Karpas-422 (cell line): ENCODE data around the gene C8G. TPM values are rescaled to one million over a fixed set of nuclear protein-coding genes. Genes with fewer than 3 reads are reported as not detected.

Source experiments
- DNase-seq: peaks from one replicate; pipeline ENCODE4 v3.0.0-alpha.2; 2015
- H2AFZ ChIP-seq: fragments of 200-600 bp; sonication (generic); 2 replicates; pipeline ENCODE4 v1.6.1; 2014; ENCODE audit warnings: antibody characterized with exemption, low read length, mixed read lengths
- H3K27ac ChIP-seq: fragments of 200-600 bp; sonication (generic); 2 replicates; pipeline ENCODE4 v1.5.1; 2014; ENCODE audit warnings: mild to moderate bottlenecking, low read length, moderate library complexity
- H3K27me3 ChIP-seq: fragments of 200-600 bp; sonication (generic); 2 replicates; pipeline ENCODE4 v1.6.1; 2014; ENCODE audit warnings: low read length, mixed read lengths
- H3K36me3 ChIP-seq: fragments of 200-600 bp; sonication (generic); 2 replicates; pipeline ENCODE4 v1.6.1; 2014; ENCODE audit warnings: low read length, mixed read lengths; ENCODE audit not compliant: insufficient read depth
- H3K4me1 ChIP-seq: fragments of 200-600 bp; sonication (generic); 2 replicates; pipeline ENCODE4 v1.6.1; 2014; ENCODE audit warnings: mild to moderate bottlenecking, low read length, mixed read lengths
- H3K4me2 ChIP-seq: fragments of 200-600 bp; sonication (generic); 2 replicates; pipeline ENCODE4 v1.6.1; 2014; ENCODE audit warnings: low read length, low read depth, mild to moderate bottlenecking; ENCODE audit not compliant: poor library complexity, severe bottlenecking
- H3K4me3 ChIP-seq: fragments of 200-600 bp; sonication (generic); 2 replicates; pipeline ENCODE4 v1.5.1; 2014; ENCODE audit warnings: mild to moderate bottlenecking, antibody characterized with exemption, low read length, mixed read lengths
- H3K79me2 ChIP-seq: fragments of 200-600 bp; sonication (generic); 2 replicates; pipeline ENCODE4 v1.6.1; 2014; ENCODE audit warnings: mild to moderate bottlenecking, low read length, mixed read lengths
- H3K9ac ChIP-seq: fragments of 200-600 bp; sonication (generic); 2 replicates; pipeline ENCODE4 v1.6.0; 2014; ENCODE audit warnings: low read length
- H3K9me2 ChIP-seq: fragments of 200-600 bp; sonication (generic), shearing (Covaris generic); replicated peaks from 2 replicates; pipeline ENCODE4 v1.6.0; 2014; ENCODE audit warnings: mild to moderate bottlenecking, low read length, moderate library complexity; ENCODE audit not compliant: insufficient read depth
- H3K9me3 ChIP-seq: fragments of 300-700, 200-600 bp; sonication (generic); 2 replicates; pipeline ENCODE4 v1.6.1; 2014; ENCODE audit warnings: low read length, mixed read lengths
- H4K20me1 ChIP-seq: fragments of 200-600 bp; sonication (generic); 2 replicates; pipeline ENCODE4 v1.6.1; 2014; ENCODE audit warnings: mild to moderate bottlenecking, antibody characterized with exemption, low read length, low read depth; ENCODE audit not compliant: insufficient read depth
- total RNA-seq: library from RNA; depleted of rRNA; stranded (reverse); fragments of >200 nt; shearing (Covaris generic); gene quantifications from 2 replicates; pipeline ENCODE4 v1.2.3, GENCODE V29; 2014; ENCODE audit warnings: low replicate concordance; rRNA removed

The C8G gene
- total RNA-seq = not detected in 2 replicates

GRCh38 chr9:136944519-136945332, at the start of gene C8G, which contains the start of gene FBXW5:
C8G (plus strand) TSS chr9:136945243; CDS start chr9:136945321, 78 bp downstream.
FBXW5 (minus strand) TSS chr9:136944738; CDS start chr9:136944083, 655 bp downstream.
- peak within 1 kb of the TSS; percentile 93 for H3K4me3 ChIP-seq
- peaks cover 12% of the 10 kb centered on the region for H3K79me2 ChIP-seq
- no peaks in the 10 kb centered on the region for H3K27me3 ChIP-seq
- no peaks in the 10 kb centered on the region for H3K36me3 ChIP-seq
- peak; percentile 98 for DNase-seq
- H3K4me1 ChIP-seq = peaks cover 22% of the 10 kb centered on the region
- no peaks in the 10 kb centered on the region for H3K9me2 ChIP-seq
- H3K9me3 ChIP-seq = no peaks in the 10 kb centered on the region
- H4K20me1 ChIP-seq = peaks cover 5% of the 10 kb centered on the region; the same call in 1 of the 2 replicates
- peak within 1 kb of the TSS; percentile 95 for H3K9ac ChIP-seq
- H2AFZ ChIP-seq = no peak within 1 kb of the TSS
- H3K4me2 ChIP-seq = peak within 1 kb of the TSS; percentile 78
- peak within 1 kb of the TSS; percentile 60 for H3K27ac ChIP-seq

- no peaks in the 10 kb centered on the region for H3K27me3 ChIP-seq
- H2AFZ ChIP-seq = no peak overlapping the region
- peaks cover 57% of the 10 kb centered on the region for H3K79me2 ChIP-seq
- no peak overlapping the region for H3K9ac ChIP-seq
- no peak overlapping the region for H3K27ac ChIP-seq
- no peaks in the 10 kb centered on the region; the same call in 1 of the 2 replicates for H4K20me1 ChIP-seq
- H3K4me2 ChIP-seq = no peak overlapping the region
- no peaks in the 10 kb centered on the region for H3K9me3 ChIP-seq
- H3K9me2 ChIP-seq = no peaks in the 10 kb centered on the region
- peaks cover 15% of the 10 kb centered on the region for H3K36me3 ChIP-seq
- DNase-seq = no peak
- H3K4me1 ChIP-seq = no peaks in the 10 kb centered on the region
- no peak overlapping the region for H3K4me3 ChIP-seq
These were observed 49.0 kb upstream of the C8G start for GRCh38 chr9:136896027-136896426.

GRCh38 chr9:136898483-136899100, 46.5 kb upstream of the C8G start:
- Histone ChIP-seq H3K9ac (no peak overlapping the region), H4K20me1 (no peaks in the 10 kb centered on the region; the same call in 1 of the 2 replicates), H3K27ac (no peak overlapping the region), H3K9me2 (no peaks in the 10 kb centered on the region), H3K9me3 (no peaks in the 10 kb centered on the region), H2AFZ (no peak overlapping the region), H3K4me2 (no peak overlapping the region), H3K4me1 (no peaks in the 10 kb centered on the region), H3K27me3 (no peaks in the 10 kb centered on the region), H3K4me3 (no peak overlapping the region), H3K79me2 (peaks cover 36% of the 10 kb centered on the region), H3K36me3 (peaks cover 31% of the 10 kb centered on the region)
- DNase-seq = no peak

GRCh38 chr9:136899196-136899595, 45.8 kb upstream of the C8G start:
- no peak overlapping the region for H3K9ac ChIP-seq
- no peaks in the 10 kb centered on the region for H3K27me3 ChIP-seq
- DNase-seq = no peak
- peaks cover 31% of the 10 kb centered on the region for H3K36me3 ChIP-seq
- no peak overlapping the region for H2AFZ ChIP-seq
- no peaks in the 10 kb centered on the region; the same call in 1 of the 2 replicates for H4K20me1 ChIP-seq
- peaks cover 33% of the 10 kb centered on the region for H3K79me2 ChIP-seq
- no peak overlapping the region for H3K4me2 ChIP-seq
- H3K4me3 ChIP-seq = no peak overlapping the region
- H3K9me3 ChIP-seq = no peaks in the 10 kb centered on the region
- no peak overlapping the region for H3K27ac ChIP-seq
- no peaks in the 10 kb centered on the region for H3K4me1 ChIP-seq
- no peaks in the 10 kb centered on the region for H3K9me2 ChIP-seq

GRCh38 chr9:136900556-136900955, 44.5 kb upstream of the C8G start:
- H3K9me3 ChIP-seq = no peaks in the 10 kb centered on the region
- no peak overlapping the region for H3K4me3 ChIP-seq
- H3K9me2 ChIP-seq = no peaks in the 10 kb centered on the region
- H3K4me1 ChIP-seq = no peaks in the 10 kb centered on the region
- H4K20me1 ChIP-seq = no peaks in the 10 kb centered on the region; the same call in 1 of the 2 replicates
- no peak overlapping the region for H3K27ac ChIP-seq
- H3K4me2 ChIP-seq = no peak overlapping the region
- peaks cover 41% of the 10 kb centered on the region for H3K36me3 ChIP-seq
- H3K9ac ChIP-seq = no peak overlapping the region
- H3K79me2 ChIP-seq = peaks cover 23% of the 10 kb centered on the region
- no peak for DNase-seq
- no peaks in the 10 kb centered on the region for H3K27me3 ChIP-seq
- no peak overlapping the region for H2AFZ ChIP-seq

- Histone ChIP-seq H3K4me3 (no peak overlapping the region), H2AFZ (no peak overlapping the region), H3K4me2 (no peak overlapping the region), H4K20me1 (no peaks in the 10 kb centered on the region; the same call in 1 of the 2 replicates), H3K27ac (no peak overlapping the region), H3K36me3 (peaks cover 42% of the 10 kb centered on the region), H3K9me2 (no peaks in the 10 kb centered on the region), H3K4me1 (no peaks in the 10 kb centered on the region), H3K27me3 (no peaks in the 10 kb centered on the region), H3K9ac (no peak overlapping the region), H3K9me3 (no peaks in the 10 kb centered on the region), H3K79me2 (peaks cover 18% of the 10 kb centered on the region)
- no peak for DNase-seq
These were observed 44.0 kb upstream of the C8G start for GRCh38 chr9:136900988-136901515.

- Histone ChIP-seq H3K9ac (no peak overlapping the region), H3K36me3 (peaks cover 42% of the 10 kb centered on the region), H3K9me3 (no peaks in the 10 kb centered on the region), H3K27ac (no peak overlapping the region), H4K20me1 (no peaks in the 10 kb centered on the region; the same call in 1 of the 2 replicates), H3K4me3 (no peak overlapping the region), H2AFZ (no peak overlapping the region), H3K9me2 (no peaks in the 10 kb centered on the region), H3K27me3 (no peaks in the 10 kb centered on the region), H3K4me2 (no peak overlapping the region), H3K4me1 (no peaks in the 10 kb centered on the region), H3K79me2 (peaks cover 13% of the 10 kb centered on the region; the same call in 1 of the 2 replicates)
- no peak for DNase-seq
These were observed 43.4 kb upstream of the C8G start for GRCh38 chr9:136901516-136902258.
